GM19351 (cell line): Measurements from ENCODE around the gene UGT2A3.
A peak's percentile ranks its signal among the peaks of the same experiment; 100 is the strongest.
"Not testable (repeated sequence)": the region's sequence is repeated elsewhere in the genome, so short reads cannot be mapped to it uniquely, and the experiment has no call there.

Experiments used
- ATAC-seq: cut with Tn5 transposase; IDR thresholded peaks from one replicate; pipeline ENCODE4 v1.9.1; 2021; ENCODE audit warnings: mild to moderate bottlenecking, moderate library complexity; ENCODE audit not compliant: unreplicated experiment

UGT2A3 gene

DNA sequence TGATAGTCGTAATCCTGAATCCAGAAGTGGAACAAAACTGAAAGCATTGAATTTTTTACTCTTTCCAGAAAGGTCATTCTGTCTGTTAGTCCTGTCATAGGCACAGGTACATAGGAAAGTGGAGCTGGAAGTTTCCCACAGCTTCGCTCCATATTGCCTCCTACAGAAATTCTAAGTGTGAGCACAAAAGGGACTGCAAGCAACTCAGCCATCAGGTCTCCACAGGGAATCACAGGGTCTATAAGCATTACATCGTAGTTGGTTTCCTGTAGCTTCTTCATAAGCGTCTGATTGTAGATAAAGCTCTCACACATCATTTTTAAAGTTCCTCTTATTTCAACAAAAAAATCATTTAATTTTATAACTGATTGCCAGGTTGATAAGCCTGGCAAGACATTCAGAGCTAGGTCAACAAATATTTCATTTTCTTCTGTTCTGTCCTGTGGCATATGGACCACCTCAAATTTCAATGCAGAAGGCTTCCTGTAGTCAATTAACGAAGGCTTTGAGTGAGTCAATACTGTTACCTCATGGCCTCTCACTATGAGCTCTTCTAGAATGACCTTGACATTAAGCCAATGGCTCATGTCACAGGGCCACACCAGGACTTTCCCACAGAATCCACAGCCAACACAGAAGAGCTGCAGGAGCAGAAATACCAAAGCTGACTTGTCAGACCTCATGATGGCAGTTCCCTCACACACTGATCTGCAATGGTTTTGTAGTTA lies at the start of gene UGT2A3:
UGT2A3 (minus strand) TSS at position 727 of the 728 bp plus-strand sequence; CDS start at position 683, 44 bp downstream.
- no peak for ATAC-seq

DNA sequence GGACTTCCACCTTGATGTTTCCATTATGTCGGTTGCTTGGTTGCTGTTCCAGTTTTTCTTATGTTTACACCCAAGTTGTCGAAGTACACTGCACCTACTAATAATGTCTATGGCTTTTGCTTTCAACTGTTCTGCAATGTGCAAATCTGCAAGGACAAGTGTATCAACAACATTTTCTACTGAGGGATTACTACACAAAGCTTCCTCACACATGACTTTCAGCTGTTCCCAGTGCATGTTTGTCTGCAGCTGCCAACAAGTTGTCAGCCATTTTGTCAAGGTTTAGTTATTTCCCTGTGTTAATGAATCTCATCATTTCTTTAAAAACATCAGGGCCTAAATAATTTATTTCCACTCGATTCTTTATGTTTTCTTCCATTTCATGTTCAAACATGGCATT lies 45.4 kb upstream of the UGT2A3 start:
- ATAC-seq = no peak

DNA sequence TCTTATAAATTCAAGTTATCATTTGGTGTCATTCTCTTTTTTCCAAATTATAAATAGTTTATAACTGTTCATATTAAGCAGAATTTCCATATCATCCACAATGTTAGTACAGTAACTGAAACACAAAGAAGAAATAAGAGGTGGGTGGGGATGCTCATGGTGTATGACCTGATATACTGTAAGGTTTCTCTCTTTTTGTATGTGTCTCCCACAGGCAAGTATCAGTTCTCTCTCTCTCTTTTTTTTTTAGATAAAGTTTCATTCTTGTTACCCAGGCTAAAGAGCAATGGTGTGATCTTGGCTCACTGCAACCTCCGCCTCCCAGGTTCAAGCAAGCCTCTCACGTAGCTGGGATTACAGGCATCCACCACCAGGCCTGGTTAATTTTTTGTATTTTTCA lies 43.7 kb upstream of the UGT2A3 start:
- peak; percentile 57 for ATAC-seq

DNA sequence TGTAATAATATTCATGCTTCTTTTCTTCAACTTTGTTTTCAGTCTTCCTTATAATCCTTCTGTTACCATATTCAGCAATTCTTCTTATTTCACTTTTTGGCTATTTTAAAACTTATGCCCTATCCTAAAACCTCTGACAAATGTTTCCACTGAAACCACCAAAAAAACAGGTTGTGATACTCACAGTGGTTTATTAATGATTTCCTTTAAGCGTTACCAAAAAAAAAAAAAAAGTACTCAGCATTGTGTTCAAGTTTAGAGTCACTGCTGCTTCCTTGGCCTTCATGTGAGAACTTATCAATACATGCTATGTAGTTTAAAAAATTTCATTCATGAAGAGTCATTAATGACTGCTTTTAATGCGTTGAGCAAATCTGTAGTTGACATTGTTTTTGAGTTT lies 35.4 kb upstream of the UGT2A3 start:
- no peak for ATAC-seq

DNA sequence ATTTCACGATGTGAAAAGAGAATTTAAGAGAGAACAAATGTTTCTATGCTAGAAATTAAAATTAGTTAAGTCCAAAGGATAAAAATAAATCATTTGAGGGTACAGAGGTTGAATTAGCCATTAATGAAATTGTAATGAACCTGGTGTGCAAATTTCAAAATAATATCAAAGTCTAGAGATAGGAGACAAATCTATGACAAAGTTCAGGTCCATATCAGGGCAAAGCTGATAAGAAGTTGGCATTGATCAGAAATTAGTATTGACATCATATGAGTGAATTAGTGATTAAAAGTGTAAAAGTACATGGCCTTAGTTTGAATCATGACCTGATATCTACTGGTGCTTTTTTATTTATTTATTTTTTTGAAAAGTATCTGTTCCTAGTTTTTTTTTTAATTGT lies 33.8 kb upstream of the UGT2A3 start:
- ATAC-seq = no peak

DNA sequence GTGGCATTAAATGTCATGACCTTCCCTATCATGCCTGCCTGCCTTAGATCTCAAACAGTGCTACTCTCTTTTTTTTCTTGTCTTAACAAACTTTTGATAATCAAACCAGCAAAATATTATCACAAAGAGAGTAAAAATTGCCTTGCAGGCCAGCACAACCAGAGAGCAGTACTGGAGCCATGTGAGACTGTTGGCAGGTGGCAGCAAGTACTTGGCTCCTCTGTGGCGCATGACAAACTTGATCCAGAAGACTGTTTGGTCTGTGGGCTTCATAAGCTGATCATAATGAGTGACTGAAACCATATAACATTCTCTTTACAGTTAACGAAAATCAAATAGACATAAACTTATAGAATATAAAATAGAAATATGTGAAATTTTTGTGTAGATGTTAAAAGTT lies 33.3 kb upstream of the UGT2A3 start:
- no peak for ATAC-seq

DNA sequence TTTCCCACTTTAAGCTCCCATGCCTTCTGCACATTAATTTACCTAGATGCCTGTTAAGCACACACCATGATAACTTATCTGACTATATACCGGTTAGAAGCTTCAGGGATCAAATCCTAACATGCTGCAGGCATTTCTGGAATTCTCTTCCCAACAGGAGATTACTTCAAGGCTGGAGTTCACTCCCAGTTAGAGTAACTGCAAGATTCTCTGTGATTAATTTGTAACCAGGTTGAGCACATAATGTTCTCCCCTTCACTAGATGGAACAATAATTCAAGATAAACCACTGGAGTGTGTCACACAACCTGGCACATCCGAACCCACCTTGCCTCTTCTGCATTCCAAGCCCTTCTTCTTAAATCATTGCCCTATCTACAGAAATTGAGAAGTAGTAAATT lies 11.8 kb upstream of the UGT2A3 start:
- ATAC-seq = no peak

DNA sequence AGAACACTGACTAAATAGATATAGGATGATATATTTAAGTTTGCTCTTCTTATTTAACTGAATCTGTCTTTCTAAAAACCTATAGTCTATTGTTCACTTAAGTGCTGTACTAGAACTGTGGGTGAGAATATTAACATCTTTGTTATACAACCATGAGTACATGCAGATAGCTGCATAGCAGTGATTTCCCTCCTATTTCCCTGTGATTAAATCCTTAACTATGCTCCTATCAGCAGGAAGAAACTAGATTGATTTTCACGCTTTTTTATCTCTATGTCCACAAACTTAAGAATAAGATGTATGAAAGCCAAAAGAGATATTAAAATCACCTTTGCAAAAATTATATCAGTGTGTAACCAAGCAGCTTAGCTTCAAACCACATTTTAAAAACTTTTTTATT lies 11.3 kb upstream of the UGT2A3 start:
- no peak for ATAC-seq

DNA sequence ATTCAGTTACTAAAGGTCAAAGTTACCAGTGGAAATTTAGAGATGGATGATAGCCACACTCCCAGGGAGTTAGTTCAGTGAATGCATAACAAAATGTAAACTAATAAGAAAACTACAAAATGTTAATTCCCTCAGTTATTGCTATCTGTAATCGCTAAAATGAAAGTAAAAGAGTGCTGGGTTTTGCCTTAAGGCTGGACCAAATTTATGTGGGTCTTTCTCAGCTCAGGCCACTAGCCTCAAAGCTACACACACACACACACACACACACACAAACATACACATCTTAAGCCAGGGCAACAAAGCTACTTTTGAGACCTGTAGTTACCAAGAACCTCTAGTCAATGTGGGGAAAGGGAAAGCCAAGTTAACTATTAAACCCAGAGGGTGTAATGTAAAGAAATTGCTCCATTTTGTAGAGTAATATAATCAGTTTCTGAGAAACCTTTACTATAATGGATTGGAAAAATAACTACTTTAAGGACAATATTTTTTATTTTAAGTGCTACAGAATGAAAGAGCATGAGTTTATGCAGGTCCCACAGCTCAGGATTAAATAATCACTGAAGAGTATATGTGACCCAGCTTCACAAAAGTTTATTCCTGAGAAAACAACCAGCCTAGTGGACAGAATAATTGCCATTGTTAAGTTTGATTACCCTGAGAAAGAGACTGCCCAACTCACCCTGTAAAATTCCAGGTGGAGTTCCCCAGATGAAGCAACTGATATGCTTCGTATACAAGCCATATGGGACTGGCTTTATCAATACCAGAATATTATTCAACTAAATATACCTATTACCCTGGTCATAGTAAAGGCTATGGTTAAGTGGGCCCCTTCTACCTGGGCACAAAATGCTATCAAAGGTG lies 8.9 kb upstream of the UGT2A3 start:
- no peak for ATAC-seq

DNA sequence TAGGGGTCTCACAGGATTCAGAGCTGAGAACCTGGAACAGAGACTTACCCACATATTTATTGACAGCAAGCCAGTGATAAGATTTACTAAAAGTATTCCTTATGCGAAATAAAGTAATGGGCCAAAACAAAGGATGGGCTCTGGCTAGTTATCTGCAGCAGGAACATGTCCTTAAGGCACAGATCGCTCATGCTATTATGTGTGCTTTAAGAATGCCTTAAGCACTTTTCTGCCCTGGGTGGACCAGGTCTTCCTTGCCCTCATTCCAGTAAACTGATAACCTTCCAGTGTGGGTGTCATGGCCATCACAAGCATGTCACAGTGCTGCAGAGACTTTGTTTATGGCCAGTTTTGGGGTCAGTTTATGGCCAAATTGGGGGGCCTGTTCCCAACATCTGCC lies 7.5 kb upstream of the UGT2A3 start:
- not testable (repeated sequence) for ATAC-seq

DNA sequence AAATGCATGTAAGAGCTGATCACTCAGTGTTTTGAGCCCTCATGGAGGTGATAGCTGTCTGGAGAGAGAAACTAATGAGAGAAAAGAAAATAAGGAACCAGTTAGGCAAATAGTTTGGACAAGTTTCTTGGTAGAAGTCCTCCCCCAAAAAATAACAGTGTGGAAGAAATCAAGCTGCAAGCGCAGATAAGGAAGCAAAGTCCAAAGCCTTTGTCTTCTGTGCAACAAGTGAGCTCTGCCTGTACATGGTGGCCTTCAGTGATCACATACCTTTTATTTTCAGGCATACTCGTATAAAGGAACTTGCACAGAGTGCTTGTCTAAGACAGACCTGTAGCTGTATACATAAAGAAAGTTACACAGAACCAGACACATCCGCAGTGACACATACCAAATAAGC lies 2.5 kb upstream of the UGT2A3 start:
- ATAC-seq = no peak

DNA sequence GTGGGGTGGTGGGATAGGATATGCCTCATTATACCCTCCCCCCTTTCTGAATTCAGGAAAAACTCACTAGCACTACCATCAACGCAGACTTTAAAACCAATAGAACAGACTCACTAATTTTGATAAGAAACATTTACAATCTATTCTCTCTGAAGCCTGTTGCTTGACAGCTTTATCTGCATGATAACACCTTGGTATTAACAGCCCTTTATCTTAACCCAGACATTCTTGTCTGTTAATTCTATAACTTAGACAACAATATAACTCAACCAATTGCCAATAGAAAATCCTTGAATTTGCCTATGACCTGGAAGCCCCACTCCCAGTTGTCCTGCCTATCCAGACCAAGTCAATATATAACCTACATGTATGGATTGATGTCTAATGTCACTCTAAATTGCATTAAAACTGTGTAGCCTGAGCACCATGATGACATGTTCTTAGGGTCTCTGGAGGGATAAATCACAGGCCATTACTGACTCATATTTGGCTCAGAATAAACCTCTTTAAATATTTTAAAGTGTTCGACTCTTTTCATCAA lies 1.5 kb upstream of the UGT2A3 start:
- ATAC-seq = no peak

DNA sequence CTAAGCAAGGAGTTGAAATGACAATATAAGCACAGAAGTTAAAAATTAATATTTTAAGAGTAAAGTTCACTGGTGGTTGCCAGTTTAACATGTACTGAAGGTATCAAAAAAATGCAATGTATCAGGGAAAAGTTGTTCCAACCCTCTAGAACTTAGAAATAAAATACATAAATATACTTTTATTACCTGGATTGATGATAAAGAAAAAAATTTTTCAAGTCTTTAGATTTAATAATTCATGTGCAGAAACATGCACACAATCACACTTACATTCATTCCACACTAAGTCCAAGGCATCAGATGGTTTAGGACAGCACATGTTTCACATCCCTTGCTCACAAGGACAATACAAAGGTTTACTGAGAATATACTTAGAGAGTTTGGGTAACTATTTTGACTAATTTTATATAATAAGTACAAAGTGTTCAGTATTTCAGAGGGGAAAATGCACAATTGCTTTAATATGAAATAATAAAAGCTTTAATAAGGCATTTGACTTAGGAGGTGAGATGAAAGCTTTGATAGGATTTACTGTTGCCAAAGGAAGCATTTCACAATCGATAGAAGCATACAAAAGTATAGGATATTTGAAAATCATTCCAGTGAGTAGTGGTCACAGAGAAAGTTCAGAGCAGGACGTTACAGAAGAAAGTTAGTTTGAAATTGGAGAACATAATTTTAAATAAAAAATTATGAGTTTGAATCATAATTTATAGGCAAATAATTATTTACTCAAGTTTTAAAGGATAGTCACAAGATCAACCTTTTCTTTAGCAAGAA lies 392 bp upstream of the UGT2A3 start:
- no peak for ATAC-seq

DNA sequence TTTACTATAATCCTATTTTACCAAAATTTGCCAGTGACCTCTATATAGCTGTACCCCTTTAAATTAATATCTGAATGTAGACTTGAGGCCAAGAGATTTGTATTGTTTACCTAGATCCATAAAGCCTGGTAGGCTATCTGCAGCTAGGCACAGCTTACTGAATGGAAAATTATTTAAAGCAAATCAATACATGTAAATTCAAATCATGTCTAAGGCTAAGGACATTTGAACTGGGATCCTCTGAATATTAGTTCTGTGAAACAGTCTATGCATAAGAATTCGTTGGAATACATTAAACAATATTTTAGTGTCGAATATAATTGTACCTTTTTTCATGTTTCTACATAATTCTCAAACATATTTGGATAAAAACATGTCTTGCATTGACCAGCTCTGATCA lies 1.6 kb downstream of the UGT2A3 start:
- no peak for ATAC-seq

DNA sequence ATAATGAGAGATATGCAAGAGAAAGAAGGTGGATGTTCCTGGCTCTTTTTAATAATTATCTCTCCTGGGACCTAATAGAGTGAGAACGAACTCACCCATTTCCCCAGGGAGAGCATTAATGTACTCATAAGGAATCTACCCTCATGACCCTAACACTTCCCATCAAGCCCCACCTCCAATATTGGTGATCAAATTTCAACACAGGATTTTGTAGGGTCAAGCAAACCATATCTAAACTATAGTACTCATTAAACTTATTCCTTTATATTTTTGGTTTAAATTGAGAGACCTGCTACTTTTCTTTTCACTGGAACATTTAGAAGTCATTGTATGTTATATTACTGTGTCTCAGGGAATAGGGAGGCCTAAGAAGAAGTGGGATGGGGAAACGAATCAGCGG lies 2.6 kb downstream of the UGT2A3 start:
- no peak for ATAC-seq

DNA sequence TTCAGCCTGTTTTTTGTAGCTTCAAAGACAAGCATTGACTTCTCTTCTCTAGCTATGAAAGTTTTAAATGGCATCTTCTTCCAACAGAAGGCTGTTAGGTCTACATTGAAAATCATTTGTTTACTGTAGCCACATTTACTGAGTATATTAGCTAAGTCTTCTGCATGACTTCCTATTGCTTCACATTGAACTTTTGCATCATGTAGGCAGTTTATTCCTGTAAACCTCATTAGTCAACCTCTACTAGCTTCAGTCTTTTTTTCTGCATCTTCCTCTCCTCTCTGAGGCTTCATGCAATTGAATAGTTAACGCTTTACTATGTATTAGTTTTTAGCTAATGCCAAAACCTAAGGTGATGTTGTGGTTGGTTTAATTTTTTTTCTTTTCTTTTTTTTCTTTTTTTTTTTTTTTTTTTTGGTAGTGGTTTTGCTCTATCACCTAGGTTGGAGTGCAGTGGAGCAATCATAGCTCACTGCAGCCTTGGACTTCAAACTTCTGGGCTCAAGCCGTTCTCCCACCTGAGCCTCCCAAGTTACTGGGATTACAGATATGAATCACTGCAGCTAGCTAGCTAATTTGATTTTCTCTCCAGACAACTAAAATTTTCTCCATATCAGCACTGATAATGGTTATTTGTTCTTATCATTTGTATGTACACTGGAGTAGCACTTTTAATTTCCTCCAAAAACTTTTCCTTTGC lies 3.4 kb downstream of the UGT2A3 start:
- ATAC-seq = no peak

DNA sequence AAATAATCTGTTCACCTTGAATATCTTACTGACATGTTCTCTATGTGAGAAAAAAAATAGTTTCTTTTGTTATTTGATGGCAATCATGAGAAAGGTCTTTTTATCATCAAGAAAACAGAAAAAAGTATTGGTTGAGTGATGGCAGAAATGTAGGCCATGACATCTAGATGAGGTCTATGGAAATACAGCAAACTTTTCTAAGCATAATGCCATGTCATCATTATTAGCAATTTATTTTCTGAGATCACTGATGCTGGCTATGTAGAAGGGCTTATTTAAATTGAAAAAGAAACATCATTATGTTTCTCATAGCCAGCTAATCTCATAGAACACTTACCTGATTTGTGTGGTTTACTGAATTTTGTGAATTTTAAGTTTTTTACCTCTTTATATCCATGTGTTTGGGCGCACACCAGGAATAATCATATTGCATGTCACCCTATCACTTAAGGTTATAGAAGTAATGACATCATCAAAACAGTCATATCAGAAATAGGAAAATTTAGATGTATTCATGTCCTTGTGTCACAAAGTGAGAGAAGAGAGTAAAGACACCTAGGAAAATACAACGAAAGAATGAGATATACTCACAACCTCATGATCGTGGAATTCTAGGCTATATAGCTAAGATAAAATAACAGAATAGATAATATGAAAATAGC lies 22.4 kb downstream of the UGT2A3 start:
- no peak for ATAC-seq

DNA sequence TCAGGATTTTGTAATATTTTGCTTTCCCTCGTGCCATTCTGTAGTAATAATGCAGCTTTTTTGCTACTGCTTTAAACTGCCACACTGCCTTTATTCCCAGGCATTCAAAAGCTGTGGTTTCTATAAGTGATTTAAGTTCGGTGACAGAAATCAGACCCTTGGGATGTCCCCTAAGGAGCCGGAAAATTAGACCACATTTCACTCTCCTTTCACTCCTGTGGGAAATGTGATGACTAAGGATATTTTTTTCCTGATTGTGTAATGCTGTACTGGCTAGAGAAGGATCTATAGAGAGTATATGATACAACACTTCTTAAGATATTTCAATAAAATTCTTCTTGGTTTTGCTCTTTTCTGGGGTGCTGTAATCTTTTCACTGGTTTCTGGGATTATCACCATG lies 24.4 kb downstream of the UGT2A3 start:
- no peak for ATAC-seq

DNA sequence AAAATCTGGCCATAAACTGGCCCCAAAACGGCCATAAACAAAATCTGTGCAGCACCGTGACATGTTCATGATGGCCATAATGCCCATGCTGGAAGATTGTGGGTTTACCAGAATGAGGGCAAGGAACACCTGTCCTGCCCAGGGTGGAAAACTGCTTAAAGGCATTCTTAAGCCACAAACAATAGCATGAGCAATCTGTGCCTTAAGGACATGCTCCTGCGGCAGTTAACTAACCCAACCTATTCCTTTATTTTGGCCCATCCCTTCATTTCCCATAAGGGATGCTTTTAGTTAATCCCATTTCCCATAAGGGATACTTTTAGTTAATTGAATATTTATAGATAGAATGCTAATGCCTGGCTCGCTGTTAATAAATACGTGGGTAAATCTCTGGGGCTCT lies 29.4 kb downstream of the UGT2A3 start:
- not testable (repeated sequence) for ATAC-seq

DNA sequence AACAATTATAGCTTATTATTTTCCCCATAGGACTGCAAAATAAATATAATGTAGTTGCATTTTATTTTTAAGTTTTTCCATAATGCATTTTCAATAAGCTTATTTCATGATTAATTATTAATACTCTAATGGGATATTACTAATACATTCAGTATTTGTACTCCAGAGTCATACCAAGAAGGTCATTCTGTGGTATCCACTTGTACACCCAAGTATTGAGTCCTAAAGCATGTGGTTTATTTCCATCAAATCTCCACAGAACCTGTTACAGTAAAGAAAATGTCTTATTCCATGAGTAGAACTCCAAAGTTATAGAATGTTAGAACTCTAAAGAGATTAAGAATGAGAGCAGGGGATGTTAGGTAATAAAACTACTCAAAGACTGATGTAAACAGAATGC lies 30.6 kb downstream of the UGT2A3 start:
- ATAC-seq = no peak
